Inflammatory macrophage (primary cell): Measurements from ENCODE around the gene PYROXD2.

Experiments used
- DNase-seq, 2 donors: peaks; one replicate each; pipeline ENCODE4 v3.0.0-alpha.2; 2020 to 2022

Gene PYROXD2

GRCh38 chr10:98433881-98434732 is 19.1 kb upstream of the PYROXD2 start:
- no peak for DNase-seq

GRCh38 chr10:98433371-98433770 is 18.4 kb upstream of the PYROXD2 start:
- no peak for DNase-seq

GRCh38 chr10:98432330-98432729 is 17.3 kb upstream of the PYROXD2 start:
- DNase-seq = no peak

GRCh38 chr10:98431016-98431415 is 16.0 kb upstream of the PYROXD2 start:
- DNase-seq = no peak

- DNase-seq = no peak
Observed at GRCh38 chr10:98430427-98430826, 15.4 kb upstream of the PYROXD2 start.

- no peak for DNase-seq
Observed at GRCh38 chr10:98429320-98430072, 14.5 kb upstream of the PYROXD2 start.

GRCh38 chr10:98427011-98427515 is 12.1 kb upstream of the PYROXD2 start:
- no peak for DNase-seq

- peak; percentile 57 to 72 for DNase-seq
Observed at GRCh38 chr10:98425511-98426352, 10.8 kb upstream of the PYROXD2 start.

GRCh38 chr10:98424295-98425254 is 9.6 kb upstream of the PYROXD2 start:
- DNase-seq = no peak

GRCh38 chr10:98423691-98424120 is 8.7 kb upstream of the PYROXD2 start:
- no peak for DNase-seq

GRCh38 chr10:98422182-98422581 is 7.2 kb upstream of the PYROXD2 start:
- DNase-seq = no peak

- no peak for DNase-seq
Observed at GRCh38 chr10:98420786-98421185, 5.8 kb upstream of the PYROXD2 start.

GRCh38 chr10:98419469-98420261 is 4.7 kb upstream of the PYROXD2 start:
- DNase-seq = no peak

- no peak for DNase-seq
Observed at GRCh38 chr10:98418665-98419468, 3.9 kb upstream of the PYROXD2 start.

GRCh38 chr10:98417973-98418664 is 3.1 kb upstream of the PYROXD2 start:
- DNase-seq = no peak

- DNase-seq = no peak
Observed at GRCh38 chr10:98417481-98417959, 2.5 kb upstream of the PYROXD2 start.

- no peak for DNase-seq
Observed at GRCh38 chr10:98416606-98417388, 1.8 kb upstream of the PYROXD2 start.

GRCh38 chr10:98415731-98416119 is 743 bp upstream of the PYROXD2 start:
- no peak for DNase-seq
